Activated CD4-positive, alpha-beta T cell treated with anti-CD3 and anti-CD28 coated beads for 36 hours (primary cell): ENCODE data around the gene RBM44. TPM values are rescaled to one million over a fixed set of nuclear protein-coding genes. Genes with fewer than 3 reads are reported as not detected.

Experiments
- ATAC-seq: fragments of 200-7000 bp; cut with Tn5 transposase; one replicate; pipeline ENCODE4 v1.10.0; 2021; ENCODE audit warnings: mild to moderate bottlenecking, moderate library complexity
- CTCF ChIA-PET: fragments of 350-600 bp; sonication (Branson Sonifier 250); formaldehyde crosslinking; loops from one replicate; lab custom pipeline; 2021; ENCODE audit warnings: antibody characterized with exemption; lab: Charles Lee
- POLR2A ChIA-PET: fragments of 350-600 bp; sonication (Branson Sonifier 250); formaldehyde crosslinking; loops from one replicate; lab custom pipeline; 2021; ENCODE audit warnings: antibody characterized with exemption, inconsistent platforms; lab: Charles Lee
- DNase-seq: peaks from one replicate; pipeline ENCODE4 v3.0.0-alpha.2; 2020
- H3K27ac Mint-ChIP-seq: one replicate; pipeline ENCODE4 v1.8.0; 2021; ENCODE audit warnings: mixed read lengths
- H3K27me3 Mint-ChIP-seq: one replicate; pipeline ENCODE4 v1.8.0; 2021; ENCODE audit warnings: mixed read lengths
- H3K36me3 Mint-ChIP-seq: one replicate; pipeline ENCODE4 v1.8.0; 2021; ENCODE audit warnings: low read depth, mixed read lengths
- H3K4me1 Mint-ChIP-seq: one replicate; pipeline ENCODE4 v1.8.0; 2021; ENCODE audit warnings: mixed read lengths
- H3K4me3 Mint-ChIP-seq: one replicate; pipeline ENCODE4 v1.8.0; 2021; ENCODE audit warnings: mild to moderate bottlenecking, moderate library complexity, mixed read lengths
- H3K9me3 Mint-ChIP-seq: one replicate; pipeline ENCODE4 v1.8.0; 2021; ENCODE audit warnings: low read depth, mixed read lengths
- intact Hi-C, 2 experiments: fragments of 100-400 bp; cut with DNase I in 1 of 2; cut with micrococcal nuclease in 1 of 2; formaldehyde crosslinking; loops; one replicate each; pipeline versions ENCODE4 v1.14.2 to v1.15.1; 2022 to 2024; cut with DNase I, micrococcal nuclease
- total RNA-seq, 2 experiments: library from RNA; stranded (reverse); gene quantifications; one replicate each; pipeline ENCODE4 v1.2.3, GENCODE V29; 2021

Gene RBM44
- total RNA-seq, 2 experiments from 2014 or later = 0.94 to 1.4 TPM

- Mint-ChIP-seq H3K27ac (no peak overlapping the region), H3K4me3 (no peak overlapping the region), H3K9me3 (no peaks in the 10 kb centered on the region), H3K36me3 (no peaks in the 10 kb centered on the region), H3K4me1 (peaks cover 15% of the 10 kb centered on the region), H3K27me3 (peaks cover 29% of the 10 kb centered on the region)
- ChIA-PET POLR2A (no interaction called here), CTCF (interaction anchor here (0.6 to 1.0 kb wide), 5 partner anchors 61 to 406 kb away, joined by 3 to 8 read pairs (median 3); no protein-coding TSS in a partner anchor)
- DNase-seq (no peak), ATAC-seq (no peak)
- intact Hi-C loops = loop anchor here (1.0 to 5.0 kb wide), 5 partner anchors 41 to 406 kb away; partner anchors contain the start of gene UBE2F (in 1 of the 2)
Observed at GRCh38 chr2:237857791-237858190, 59.2 kb downstream of the RBM44 start.

DNA sequence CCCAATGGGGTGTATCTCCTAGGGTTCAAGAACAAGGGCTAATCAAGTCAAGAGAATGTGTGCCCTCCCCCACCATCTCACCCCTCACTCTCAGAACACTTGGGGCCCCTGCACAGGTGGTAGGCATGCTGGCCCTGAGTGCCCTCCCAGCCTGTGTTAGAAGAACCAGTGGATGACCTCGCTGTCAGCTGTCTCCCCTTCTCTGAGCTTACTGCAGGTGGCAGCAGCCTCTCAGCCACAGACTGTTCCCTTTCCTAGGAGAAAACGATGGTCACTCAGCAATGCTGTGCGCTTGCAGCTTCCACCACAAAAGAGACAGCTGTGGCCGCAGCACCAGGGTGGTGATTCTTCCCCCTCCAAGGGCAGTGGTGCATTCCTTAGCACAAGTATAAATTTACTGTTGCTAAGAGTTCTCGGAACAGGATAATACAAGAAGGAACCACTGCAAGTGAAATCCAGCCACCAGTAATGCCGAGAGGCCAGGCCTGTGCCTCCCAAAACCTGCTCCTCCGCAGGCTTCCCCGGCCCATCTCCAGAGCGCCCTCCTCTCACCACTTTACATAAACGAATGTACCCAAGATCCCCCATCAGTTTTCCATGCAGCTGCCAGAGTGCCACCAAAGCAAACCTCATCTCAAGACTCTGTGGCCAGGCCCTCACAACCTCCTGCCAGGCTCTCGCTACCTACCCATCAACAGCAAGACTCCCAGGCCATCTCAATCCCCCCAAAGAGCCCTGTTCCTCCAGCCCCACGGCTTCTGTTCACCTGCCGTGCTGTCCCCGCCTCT is 59.9 kb downstream of the RBM44 start:
- no peaks in the 10 kb centered on the region for H3K9me3 Mint-ChIP-seq
- H3K4me3 Mint-ChIP-seq = peak overlapping the region; percentile 11
- peaks cover 15% of the 10 kb centered on the region for H3K4me1 Mint-ChIP-seq
- ChIA-PET POLR2A (no interaction called here), CTCF (interaction anchor here (0.6 to 1.0 kb wide), 5 partner anchors 61 to 405 kb away, joined by 3 to 8 read pairs (median 4); no protein-coding TSS in a partner anchor)
- DNase-seq = peak; percentile 68
- H3K36me3 Mint-ChIP-seq = no peaks in the 10 kb centered on the region
- no peak overlapping the region for H3K27ac Mint-ChIP-seq
- H3K27me3 Mint-ChIP-seq = peaks cover 29% of the 10 kb centered on the region
- ATAC-seq = peak; percentile 87
- intact Hi-C loops = loop anchor here (1.0 to 5.0 kb wide), 5 partner anchors 40 to 405 kb away; partner anchors contain the start of gene UBE2F (in 1 of the 2)

DNA sequence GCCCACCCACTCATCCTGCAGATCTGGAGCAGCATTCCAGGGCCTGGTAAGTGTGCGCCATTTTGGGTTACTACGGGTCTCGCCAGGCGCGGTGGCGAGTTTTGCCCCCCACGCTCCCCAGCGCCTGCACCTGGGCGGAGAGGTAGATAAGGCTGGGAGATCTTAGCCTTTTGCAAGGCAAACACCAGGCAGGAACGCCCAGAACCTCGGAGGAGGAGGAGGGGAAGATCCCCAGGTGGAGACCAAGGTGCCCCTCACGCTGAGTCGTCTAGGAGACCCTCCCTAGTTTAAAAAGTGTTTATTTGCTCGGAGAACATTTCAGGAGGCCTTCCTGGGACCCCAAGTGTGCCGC is 60.5 kb downstream of the RBM44 start:
- Mint-ChIP-seq H3K9me3 (no peaks in the 10 kb centered on the region), H3K4me3 (peak overlapping the region; percentile 11), H3K36me3 (no peaks in the 10 kb centered on the region), H3K27ac (no peak overlapping the region), H3K27me3 (peaks cover 29% of the 10 kb centered on the region), H3K4me1 (peaks cover 15% of the 10 kb centered on the region)
- no peak for ATAC-seq
- ChIA-PET POLR2A (no interaction called here), CTCF (interaction anchor here (0.7 to 1.0 kb wide), 2 partner anchors 324 to 404 kb away, joined by 4 to 8 read pairs; no protein-coding TSS in a partner anchor)
- no peak for DNase-seq
- intact Hi-C loops = loop anchor here (2.0 to 5.0 kb wide), 4 partner anchors 40 to 403 kb away; partner anchors contain the start of gene UBE2F (in 1 of the 2)

DNA sequence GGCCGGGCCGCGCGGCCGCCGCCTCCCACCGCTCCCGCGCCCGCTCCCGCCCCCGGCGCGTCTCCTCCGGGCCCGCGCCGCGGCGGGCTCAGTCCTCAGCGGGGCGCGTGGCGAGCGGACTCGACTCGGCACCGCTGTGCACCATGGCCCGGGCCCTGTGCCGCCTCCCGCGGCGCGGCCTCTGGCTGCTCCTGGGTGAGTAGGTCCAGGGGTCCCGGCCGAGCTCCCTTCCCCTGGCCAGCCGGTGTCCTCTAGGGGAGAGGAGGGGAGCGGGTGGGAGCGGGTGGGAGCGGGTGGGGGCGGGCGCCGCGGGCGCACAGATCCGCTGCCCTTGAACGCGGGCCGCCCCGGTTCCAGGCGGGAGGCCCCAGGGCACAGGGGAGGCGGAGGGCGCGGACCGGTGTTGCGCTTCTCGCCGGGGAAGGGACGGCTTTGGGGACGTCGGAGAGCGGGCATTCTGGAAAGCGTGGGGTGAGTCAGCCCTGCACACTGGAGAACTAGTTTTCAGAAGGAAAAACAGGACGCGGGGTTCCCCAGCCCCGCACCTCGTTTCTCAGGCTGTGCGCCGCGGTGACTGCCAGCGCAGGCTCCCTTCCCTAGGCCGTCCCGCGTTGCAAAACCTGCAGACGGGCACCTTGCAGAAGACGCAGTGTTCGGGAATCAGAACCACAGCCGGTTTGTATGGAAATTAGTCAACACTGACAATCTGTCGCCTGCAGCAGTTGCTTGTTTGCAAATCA is 61.1 kb downstream of the RBM44 start, which contains the start of gene RAMP1:
Gene RAMP1 (plus strand): TSS at position 91 of the 740 bp plus-strand sequence. CDS start 53 bp downstream, at position 144.
- peak; percentile 68 for ATAC-seq
- H3K4me1 Mint-ChIP-seq = peaks cover 15% of the 10 kb centered on the region
- H3K27ac Mint-ChIP-seq = no peak within 1 kb of the TSS
- peaks cover 29% of the 10 kb centered on the region for H3K27me3 Mint-ChIP-seq
- intact Hi-C loops = loop anchor here (2.0 to 5.0 kb wide), 4 partner anchors 39 to 403 kb away; partner anchors contain the start of gene UBE2F (in 1 of the 2)
- ChIA-PET CTCF (no interaction called here), POLR2A (interaction anchor here (0.5 kb wide), 1 partner anchor 28 kb away, joined by 4 read pairs; no protein-coding TSS in a partner anchor)
- H3K4me3 Mint-ChIP-seq = peak within 1 kb of the TSS; percentile 29
- no peaks in the 10 kb centered on the region for H3K36me3 Mint-ChIP-seq
- DNase-seq = peak; percentile 56
- no peaks in the 10 kb centered on the region for H3K9me3 Mint-ChIP-seq

GRCh38 chr2:237860273-237860935 is 61.8 kb downstream of the RBM44 start:
- no peak for DNase-seq
- intact Hi-C loops = no loop called here
- Mint-ChIP-seq H3K27me3 (peaks cover 29% of the 10 kb centered on the region), H3K9me3 (no peaks in the 10 kb centered on the region), H3K36me3 (no peaks in the 10 kb centered on the region), H3K4me3 (peak overlapping the region; percentile 29), H3K4me1 (peaks cover 15% of the 10 kb centered on the region), H3K27ac (no peak overlapping the region)
- ChIA-PET POLR2A (interaction anchor here (0.5 kb wide), 1 partner anchor 29 kb away, joined by 4 read pairs; no protein-coding TSS in a partner anchor), CTCF (no interaction called here)
- no peak for ATAC-seq

DNA sequence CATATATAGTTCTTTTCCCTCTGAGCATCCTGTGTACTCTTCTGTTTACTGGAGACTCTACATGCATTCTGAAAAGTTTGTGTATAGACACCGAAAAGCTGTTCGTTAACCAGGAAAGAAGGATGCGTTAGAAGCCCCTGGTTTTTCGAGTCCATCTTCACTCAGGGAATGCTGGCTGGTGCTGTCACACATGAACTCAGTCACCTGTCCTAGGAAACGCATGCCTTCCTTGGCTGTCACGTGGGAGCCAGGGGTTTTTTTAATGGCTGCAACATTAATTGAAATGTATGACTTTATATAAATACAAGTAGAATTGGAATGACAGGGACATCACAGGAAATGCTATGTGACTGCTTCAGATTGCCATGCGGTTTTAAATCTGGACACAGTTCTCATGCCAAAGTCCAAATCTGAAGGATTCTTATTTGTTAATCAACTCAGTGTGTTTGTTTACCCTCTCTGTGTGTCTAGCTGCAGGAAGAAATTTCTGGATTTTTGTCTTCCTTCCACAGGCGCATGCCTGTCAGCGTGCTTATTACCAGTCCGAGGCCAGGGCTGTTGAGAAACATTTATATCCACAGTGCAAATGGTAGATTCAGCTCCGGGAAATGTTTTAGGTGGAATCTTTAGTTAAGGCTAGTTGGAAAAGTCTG is 63.4 kb downstream of the RBM44 start:
- peaks cover 15% of the 10 kb centered on the region for H3K4me1 Mint-ChIP-seq
- peaks cover 29% of the 10 kb centered on the region for H3K27me3 Mint-ChIP-seq
- no peaks in the 10 kb centered on the region for H3K36me3 Mint-ChIP-seq
- H3K9me3 Mint-ChIP-seq = no peaks in the 10 kb centered on the region
- H3K4me3 Mint-ChIP-seq = no peak overlapping the region
- no peak for ATAC-seq
- intact Hi-C loops = no loop called here
- CTCF ChIA-PET = no interaction called here
- POLR2A ChIA-PET = no interaction called here
- H3K27ac Mint-ChIP-seq = no peak overlapping the region
- DNase-seq = no peak

GRCh38 chr2:237862528-237862895 is 63.9 kb downstream of the RBM44 start:
- ChIA-PET CTCF (no interaction called here), POLR2A (no interaction called here)
- no peak for DNase-seq
- Mint-ChIP-seq H3K9me3 (no peaks in the 10 kb centered on the region), H3K36me3 (no peaks in the 10 kb centered on the region), H3K27me3 (peaks cover 29% of the 10 kb centered on the region), H3K4me1 (peaks cover 15% of the 10 kb centered on the region), H3K4me3 (no peak overlapping the region), H3K27ac (no peak overlapping the region)
- intact Hi-C loops = no loop called here
- ATAC-seq = no peak

GRCh38 chr2:237863102-237863511 is 64.5 kb downstream of the RBM44 start:
- POLR2A ChIA-PET = no interaction called here
- intact Hi-C loops = no loop called here
- DNase-seq = no peak
- Mint-ChIP-seq H3K36me3 (no peaks in the 10 kb centered on the region), H3K4me1 (peaks cover 15% of the 10 kb centered on the region), H3K9me3 (no peaks in the 10 kb centered on the region), H3K27me3 (peaks cover 28% of the 10 kb centered on the region), H3K4me3 (no peak overlapping the region), H3K27ac (no peak overlapping the region)
- no peak for ATAC-seq
- CTCF ChIA-PET = no interaction called here

DNA sequence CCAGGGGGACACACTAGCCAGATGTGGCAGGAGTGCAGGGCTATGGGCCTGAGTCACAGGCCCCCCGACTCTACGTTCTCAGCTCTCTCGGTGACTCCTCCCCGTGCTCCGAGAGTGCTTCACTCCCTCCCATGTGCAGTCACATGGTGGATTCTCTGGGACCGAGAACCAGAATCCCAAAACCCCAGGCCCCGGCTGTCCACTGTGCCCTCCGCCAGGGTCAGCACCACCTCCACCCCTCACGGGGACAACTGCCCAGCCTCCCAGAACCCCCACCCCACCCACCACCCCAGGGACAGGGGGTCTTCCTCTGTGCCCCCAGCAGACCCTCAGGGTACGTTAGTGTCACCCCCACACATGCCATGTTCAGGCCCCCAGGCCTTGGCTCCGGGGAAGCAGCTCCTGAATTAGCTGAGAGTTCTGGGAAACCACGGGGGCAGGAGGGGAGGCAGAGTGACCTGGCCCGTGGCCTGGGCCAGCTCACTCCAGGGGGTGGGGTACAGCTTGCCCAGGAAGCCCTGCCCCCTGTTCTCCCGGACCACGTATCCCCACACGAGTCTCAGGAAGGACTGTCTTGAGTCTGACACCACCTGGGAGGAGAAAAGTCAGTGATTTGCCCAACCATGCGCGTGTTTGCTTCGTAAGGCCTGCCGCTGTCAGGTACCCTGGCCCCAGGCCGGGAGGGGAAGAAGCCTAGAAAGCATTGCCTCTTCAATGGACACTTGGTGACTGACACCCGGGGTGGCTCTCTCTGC is 65.3 kb downstream of the RBM44 start:
- H3K27ac Mint-ChIP-seq = no peak overlapping the region
- intact Hi-C loops = no loop called here
- no peaks in the 10 kb centered on the region for H3K36me3 Mint-ChIP-seq
- ChIA-PET POLR2A (no interaction called here), CTCF (no interaction called here)
- peaks cover 16% of the 10 kb centered on the region for H3K4me1 Mint-ChIP-seq
- ATAC-seq (no peak), DNase-seq (no peak)
- H3K4me3 Mint-ChIP-seq = no peak overlapping the region
- no peaks in the 10 kb centered on the region for H3K9me3 Mint-ChIP-seq
- H3K27me3 Mint-ChIP-seq = peaks cover 24% of the 10 kb centered on the region

DNA sequence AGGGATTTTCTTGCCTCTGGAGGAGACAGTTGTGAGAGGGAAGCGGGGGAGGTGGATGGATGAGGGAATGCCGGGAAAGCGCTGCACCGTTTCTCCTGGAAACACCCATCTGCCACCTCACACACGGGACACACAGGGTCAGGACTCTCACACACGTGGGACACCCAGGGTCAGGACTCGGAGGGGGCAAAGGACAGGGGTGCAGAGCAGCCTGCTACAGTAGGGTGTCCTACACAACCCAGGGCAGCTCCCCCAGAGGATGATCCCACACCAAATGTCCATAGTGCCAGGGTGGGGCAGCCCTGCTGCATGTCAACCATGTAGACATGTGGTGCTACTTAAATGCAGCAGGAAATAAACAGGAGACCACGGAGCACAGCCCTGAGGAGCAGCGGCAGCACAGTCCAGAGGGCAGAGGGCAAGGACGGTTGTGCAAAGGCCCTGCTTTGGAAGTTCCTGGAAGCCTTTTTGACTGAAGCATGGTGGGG is 65.9 kb downstream of the RBM44 start:
- ATAC-seq (no peak), DNase-seq (no peak)
- Mint-ChIP-seq H3K36me3 (no peaks in the 10 kb centered on the region), H3K27me3 (peaks cover 27% of the 10 kb centered on the region), H3K9me3 (no peaks in the 10 kb centered on the region), H3K4me1 (peaks cover 20% of the 10 kb centered on the region), H3K4me3 (no peak overlapping the region), H3K27ac (no peak overlapping the region)
- intact Hi-C loops = no loop called here
- POLR2A ChIA-PET = no interaction called here
- CTCF ChIA-PET = no interaction called here
